GM18519 (cell line): Measurements from ENCODE around the gene SLC2A6.

Source experiments
- ATAC-seq: cut with Tn5 transposase; IDR thresholded peaks from one replicate; pipeline ENCODE4 v1.9.1; 2021; ENCODE audit warnings: mild to moderate bottlenecking, moderate library complexity; ENCODE audit not compliant: unreplicated experiment, low FRiP score

Gene SLC2A6

DNA sequence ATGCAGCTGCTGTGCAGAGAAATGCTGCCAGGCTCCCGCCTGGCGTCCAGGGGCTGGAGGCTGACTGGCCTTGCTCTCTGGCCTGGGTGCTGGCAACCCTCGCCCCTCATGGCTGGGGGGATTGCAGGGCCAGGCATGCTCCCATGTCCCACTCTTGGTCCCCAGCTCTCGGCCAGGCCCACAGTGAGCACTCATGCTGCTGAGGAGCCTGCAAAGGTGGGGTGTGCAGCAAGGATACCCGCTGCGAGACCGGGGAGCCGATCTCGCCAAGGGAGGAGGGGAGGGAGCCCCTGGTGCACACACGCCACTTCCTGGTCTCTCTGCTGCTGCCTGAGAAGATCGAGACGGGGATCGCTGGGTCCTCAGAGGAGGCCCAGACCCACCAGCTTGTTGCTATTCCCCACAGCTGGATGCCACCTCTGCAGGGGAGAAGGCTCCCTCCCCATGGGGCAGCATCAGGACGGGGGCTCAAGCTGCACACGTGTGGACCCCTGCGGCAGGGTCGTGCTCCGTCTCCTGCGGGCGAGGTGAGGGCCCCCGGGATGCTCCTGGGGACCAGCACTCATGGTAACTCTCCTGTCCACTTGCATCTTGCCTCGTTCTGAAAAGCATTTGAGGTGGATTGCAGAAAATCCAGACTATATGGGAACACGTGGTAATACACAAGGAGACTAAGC lies 33.5 kb downstream of the SLC2A6 start:
- no peak for ATAC-seq

DNA sequence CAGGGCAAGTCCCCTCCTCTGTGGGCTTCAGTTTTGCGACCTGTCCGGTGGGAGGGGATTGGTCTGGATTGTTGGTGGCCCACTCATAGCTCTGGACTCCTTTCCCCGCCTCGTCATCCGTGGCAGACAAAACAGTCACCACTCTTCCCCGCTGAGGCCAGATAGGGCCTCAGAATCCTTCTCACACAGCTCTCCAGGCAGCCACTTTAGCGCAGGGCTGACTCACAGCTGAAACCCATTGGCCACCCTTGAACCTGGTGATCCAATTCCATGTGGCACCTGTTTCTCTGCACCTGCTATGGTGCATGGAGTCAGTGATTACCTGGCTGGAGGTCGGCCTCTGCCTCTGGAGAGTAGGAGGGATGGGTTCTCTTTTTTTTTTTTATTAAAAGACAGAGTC lies 34.9 kb downstream of the SLC2A6 start:
- ATAC-seq: no peak

DNA sequence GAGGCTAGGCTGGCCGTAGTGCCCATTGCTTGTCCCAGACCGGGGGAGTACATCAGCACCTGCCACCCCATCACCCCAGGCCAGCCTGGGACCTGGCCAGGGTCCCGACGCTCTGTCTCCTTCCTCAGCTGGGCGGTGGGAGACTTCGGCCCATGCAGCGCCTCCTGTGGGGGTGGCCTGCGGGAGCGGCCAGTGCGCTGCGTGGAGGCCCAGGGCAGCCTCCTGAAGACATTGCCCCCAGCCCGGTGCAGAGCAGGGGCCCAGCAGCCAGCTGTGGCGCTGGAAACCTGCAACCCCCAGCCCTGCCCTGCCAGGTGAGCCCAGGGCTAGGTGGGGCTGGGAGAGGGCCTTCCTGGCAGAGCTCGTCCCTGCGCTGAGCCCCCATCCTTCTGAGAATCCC lies 35.7 kb downstream of the SLC2A6 start:
- ATAC-seq: no peak

DNA sequence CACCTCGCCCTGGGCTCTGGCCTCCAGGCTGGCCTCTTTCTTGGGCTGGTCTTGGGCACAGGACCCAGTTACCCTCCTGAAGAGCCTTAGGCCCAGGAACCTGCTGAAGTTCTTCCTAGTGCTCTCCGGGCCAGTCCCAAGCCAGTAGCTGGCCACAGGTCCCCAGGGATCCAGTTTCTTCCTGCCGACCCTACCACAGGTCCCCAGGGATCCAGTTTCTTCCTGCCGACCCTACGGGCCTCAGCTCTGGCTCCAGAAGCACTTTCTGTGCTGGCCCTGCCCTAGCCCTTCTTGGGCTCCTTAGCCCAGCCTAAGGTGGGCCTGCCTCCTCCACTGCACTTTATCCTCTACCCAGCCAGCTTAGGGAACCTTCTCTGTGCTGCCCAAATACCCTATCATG lies 37.3 kb downstream of the SLC2A6 start:
- no peak for ATAC-seq

DNA sequence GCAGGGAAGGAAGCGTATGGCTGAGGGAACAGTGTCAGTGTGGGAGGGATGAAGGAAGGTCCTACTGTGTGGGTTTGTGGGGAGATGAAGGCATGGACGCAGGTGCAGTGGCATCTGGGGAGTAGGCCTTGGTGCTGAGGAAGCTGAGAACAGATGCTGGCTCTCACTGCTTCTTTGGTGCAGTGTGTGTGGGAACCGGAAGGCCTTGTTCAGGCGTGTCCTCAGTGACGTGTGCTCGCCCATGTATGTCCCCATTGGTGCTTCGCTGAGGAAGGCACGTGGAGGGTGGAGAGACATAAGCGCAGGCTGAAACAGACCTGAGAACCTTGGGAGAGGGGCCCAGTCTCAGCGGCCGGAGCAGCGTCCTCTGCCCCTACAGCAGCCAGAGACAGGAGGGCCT lies 38.0 kb downstream of the SLC2A6 start:
- no peak for ATAC-seq

DNA sequence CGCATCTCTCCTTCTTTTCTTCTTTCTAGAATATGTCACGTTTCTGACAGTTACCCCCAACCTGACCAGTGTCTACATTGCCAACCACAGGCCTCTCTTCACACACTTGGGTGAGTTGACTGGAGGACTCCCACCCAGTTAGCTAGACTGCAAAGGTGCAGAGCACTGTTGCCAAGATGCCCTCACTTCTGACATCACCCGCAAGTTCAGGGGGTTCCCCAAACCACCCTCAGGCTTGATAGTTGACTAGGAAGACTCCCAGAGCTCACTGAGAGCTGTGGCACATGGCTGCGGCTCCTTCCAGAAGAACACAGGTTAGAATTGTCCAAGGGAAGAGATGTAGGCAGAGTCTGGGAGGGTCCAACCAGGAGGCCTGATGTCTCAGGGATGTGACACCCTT lies 39.6 kb downstream of the SLC2A6 start:
- no peak for ATAC-seq

DNA sequence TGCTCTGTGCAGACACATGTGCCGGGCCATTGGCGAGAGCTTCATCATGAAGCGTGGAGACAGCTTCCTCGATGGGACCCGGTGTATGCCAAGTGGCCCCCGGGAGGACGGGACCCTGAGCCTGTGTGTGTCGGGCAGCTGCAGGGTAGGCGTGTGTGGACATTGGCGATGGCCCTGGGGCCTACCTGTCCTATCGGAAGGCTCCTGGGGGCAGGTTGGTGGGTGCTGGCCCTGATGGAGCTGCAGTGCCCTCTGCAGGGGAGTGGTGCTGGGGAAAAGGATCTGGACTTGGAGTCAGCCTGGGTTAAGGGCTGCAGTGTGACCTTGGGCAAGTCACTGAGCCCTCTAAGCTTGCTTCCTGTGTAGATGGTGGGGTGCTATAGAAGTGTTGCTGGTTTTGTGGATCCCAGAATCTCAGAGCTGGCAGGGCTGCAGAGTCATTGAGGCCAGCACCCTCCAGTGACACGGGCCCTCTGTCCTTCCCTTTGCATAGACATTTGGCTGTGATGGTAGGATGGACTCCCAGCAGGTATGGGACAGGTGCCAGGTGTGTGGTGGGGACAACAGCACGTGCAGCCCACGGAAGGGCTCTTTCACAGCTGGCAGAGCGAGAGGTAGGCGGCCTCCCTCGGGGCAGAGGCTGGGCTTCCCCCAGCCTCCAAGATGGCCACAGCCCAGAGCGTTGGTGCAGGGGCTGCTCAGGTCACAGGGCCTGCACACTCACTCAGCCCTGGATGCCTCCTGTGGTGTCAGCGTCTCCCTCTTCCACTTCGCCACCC lies 41.0 kb downstream of the SLC2A6 start:
- no peak for ATAC-seq

DNA sequence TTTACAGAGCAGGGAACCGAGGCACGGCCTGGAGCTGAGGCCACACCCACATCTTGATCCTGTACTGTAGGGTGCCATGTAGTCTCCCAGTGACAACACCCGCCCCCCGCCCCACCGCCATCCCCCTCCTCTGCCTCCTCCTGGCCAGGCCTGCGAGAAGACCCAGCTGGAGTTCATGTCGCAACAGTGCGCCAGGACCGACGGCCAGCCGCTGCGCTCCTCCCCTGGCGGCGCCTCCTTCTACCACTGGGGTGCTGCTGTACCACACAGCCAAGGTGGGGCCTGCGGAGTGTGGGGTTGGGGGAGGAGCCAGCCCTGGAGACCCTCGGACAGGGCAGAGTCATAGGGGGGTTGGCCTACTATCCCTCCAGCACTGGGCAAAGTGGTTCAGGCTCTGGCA lies 42.2 kb downstream of the SLC2A6 start:
- no peak for ATAC-seq

DNA sequence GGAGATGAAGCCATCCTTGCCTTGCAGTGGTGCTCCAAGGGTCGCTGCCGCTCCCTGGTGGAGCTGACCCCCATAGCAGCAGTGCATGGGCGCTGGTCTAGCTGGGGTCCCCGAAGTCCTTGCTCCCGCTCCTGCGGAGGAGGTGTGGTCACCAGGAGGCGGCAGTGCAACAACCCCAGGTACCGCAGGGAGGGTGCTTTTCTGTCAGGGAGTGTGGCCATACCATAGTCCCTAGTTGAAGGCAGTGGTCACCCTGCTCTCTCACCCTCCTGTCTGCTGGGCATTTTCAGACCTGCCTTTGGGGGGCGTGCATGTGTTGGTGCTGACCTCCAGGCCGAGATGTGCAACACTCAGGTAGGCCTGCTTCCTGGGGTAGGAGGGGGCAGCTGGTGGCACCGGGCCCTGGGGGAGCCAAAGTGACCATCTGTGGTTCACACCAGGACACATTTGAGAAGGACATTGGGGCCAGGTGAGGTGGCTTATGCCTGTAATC lies 45.5 kb downstream of the SLC2A6 start:
- ATAC-seq: no peak

DNA sequence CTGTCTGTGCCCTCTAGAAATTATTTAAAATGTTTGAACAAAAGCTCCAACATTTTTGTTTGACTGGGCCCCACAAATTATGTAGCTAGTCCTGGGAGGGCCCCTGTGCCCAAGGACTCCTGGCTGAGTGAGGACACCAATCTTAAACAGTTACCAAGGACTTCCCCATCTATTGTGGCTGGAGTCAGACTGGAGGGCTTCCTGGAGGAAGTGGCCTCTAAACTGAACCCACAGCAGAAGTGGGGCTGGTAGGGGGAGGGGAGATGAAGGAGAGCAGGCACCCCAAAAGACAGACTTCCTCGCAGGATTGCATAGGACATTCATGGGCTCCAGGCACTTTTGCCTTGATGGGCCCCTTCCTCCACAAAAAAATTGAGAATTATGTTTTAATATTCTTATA lies 48.7 kb downstream of the SLC2A6 start:
- no peak for ATAC-seq

DNA sequence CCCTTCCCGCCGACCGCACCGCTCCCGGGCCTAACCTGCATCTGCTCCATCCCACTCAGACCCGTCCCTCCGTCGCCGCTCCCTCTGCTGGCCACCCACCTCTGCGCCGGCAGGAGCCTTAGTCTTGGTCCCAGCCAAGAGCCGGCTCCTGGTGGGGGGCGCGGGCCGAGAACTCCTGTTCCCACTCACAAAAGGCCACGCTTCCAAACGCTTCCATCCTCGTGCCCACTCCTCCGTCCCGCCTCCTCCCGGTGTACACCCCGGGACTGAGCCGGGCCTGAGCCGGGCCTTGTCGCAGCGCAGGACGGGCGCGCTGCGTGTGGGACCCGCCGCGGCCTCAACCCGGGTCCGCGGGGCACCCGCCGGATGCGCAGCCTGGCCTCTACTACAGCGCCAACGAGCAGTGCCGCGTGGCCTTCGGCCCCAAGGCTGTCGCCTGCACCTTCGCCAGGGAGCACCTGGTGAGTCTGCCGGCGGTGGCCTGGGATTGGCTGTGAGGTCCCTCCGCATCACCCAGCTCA lies 49.2 kb downstream of the SLC2A6 start:
- no peak for ATAC-seq

DNA sequence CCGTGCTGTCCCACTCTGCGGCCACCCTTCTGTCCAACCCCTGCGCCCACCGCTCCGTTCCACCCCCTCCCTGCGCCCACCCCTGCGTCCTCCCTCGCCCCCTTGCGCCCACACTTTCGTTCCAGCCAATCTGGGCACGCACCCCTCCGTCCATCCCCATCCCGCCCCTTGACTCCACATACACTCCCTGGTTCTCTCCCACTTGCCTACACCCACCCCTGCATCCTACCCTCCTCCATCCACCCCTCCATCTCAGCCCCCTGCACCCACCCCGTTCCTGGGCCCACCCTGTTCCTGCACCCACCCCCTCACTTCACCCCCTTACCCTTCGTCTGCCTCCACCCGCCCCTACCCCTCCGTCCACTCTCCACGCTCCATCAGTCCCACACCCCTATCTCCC lies 49.7 kb downstream of the SLC2A6 start:
- ATAC-seq: no peak

DNA sequence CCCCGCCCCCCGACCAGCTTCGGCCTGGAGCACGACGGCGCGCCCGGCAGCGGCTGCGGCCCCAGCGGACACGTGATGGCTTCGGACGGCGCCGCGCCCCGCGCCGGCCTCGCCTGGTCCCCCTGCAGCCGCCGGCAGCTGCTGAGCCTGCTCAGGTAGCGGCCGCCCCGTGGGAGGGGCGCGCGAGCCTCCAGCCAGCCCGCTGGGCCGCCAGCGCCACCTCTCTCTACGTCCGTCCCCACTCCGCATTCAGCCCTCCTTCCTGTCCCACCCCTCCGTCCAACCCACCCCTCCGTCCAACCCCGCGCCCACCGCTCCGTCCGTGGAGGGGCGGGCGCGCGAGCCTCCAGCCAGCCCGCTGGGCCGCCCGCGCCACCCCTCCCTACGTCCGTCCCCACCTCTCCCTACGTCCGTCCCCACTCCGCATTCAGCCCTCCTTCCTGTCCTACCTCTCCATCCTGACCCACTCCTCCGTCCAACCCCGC lies 50.2 kb downstream of the SLC2A6 start:
- no peak for ATAC-seq

DNA sequence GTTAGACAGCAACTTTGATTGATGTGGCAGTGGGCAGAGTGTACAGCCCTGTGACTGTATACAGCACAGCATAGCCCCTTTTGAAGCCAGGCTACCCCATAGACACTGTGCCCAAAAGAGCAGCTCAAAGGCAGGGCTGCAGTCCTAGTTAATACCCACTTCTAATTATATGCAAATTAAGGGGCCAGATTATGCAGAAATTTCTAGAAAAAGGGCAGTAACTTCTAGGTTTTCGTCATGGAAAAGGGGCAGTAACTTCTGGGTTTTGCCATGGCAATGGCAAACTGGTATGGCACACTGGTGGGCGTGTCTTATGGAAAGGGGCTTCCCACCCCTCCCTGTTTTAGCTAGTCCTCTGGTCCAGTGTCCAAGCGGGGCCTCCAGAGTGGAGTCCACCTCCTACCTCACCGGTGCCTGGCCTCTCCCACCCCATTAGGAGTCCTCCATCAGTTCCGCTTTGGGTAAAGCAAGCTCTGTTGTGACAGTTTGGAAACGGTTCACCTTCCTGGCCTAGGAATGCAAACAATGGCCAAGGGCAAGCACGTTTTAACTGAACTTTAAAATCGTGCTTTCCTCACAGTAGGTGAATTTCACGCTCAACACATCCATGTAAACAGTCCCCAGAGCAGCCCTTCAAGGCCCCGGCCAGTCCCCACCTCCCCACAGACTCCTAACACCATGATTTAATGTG lies 51.1 kb downstream of the SLC2A6 start:
- no peak for ATAC-seq

DNA sequence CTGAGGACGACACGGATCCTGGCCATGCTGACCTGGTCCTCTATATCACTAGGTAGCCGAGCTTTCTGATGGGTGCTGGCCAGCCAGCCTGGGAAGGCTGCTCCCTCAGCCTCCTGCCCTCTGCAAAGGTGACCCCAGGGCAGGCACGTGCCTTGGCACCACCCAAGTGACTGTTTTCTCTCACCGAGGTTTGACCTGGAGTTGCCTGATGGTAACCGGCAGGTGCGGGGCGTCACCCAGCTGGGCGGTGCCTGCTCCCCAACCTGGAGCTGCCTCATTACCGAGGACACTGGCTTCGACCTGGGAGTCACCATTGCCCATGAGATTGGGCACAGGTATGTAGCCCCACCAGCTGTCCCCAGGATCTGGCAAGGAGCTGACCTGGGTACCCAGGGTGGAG lies 52.9 kb downstream of the SLC2A6 start:
- no peak for ATAC-seq

DNA sequence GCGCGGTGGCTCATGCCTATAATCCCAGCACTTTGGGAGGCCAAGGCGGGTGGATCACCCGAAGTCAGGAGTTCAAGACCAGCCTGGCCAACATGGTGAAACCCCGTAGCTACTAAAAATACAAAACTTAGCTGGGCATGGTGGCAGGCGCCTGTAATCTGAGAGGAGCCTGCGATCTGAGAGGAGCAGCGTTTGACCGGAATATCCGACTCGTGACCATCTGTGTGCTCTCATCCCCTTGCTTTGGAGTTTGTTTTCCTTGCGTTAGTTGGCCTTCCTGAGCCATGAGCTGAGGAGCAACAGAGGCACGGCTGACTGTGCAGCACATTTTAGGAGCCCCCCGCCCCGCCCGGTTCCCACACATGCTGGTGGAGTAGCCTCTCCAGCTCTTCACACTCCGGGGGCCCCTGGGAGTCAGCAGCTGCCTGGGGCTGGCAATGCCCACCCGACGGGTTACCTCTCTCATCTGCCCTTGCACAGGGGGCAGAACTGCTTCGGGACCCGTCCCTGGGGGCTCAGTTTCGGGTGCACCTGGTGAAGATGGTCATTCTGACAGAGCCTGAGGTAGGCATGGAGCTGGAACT lies 53.8 kb downstream of the SLC2A6 start:
- no peak for ATAC-seq

DNA sequence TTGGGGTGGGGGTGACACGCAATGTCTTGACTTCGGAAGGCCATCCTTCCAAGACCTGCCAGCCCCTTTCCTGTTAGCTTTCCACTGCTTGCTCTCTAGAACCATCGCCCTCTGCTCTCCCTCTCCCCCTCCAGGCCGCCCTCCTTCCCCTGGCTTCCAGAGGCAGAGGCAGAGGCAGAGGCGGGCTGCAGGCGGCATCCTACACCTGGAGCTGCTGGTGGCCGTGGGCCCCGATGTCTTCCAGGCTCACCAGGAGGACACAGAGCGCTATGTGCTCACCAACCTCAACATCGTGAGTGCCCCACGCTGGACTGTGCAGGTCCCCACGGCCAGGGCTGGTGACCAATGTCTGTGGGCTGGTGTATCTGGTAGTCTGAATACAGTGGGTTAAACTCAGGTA lies 54.7 kb downstream of the SLC2A6 start:
- no peak for ATAC-seq

DNA sequence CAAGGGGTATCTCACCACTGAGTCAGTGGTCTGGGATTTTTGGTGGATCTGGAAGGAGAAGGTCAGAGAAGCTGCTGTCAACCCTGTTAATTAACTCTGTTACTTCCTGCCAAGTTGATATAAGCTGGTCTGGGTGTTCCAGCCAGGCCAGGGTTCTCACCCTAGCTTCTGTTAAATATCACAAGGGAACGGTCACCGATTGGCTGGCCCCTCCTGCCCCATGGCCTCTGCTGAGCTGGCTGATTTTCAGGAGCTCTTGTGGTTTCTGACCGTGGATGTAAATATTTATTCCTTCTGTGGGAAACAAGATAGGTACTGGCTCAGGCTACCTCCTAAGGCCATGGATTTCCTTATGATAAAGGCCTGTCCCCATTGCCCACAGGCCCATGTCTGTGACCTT lies 55.7 kb downstream of the SLC2A6 start:
- no peak for ATAC-seq

DNA sequence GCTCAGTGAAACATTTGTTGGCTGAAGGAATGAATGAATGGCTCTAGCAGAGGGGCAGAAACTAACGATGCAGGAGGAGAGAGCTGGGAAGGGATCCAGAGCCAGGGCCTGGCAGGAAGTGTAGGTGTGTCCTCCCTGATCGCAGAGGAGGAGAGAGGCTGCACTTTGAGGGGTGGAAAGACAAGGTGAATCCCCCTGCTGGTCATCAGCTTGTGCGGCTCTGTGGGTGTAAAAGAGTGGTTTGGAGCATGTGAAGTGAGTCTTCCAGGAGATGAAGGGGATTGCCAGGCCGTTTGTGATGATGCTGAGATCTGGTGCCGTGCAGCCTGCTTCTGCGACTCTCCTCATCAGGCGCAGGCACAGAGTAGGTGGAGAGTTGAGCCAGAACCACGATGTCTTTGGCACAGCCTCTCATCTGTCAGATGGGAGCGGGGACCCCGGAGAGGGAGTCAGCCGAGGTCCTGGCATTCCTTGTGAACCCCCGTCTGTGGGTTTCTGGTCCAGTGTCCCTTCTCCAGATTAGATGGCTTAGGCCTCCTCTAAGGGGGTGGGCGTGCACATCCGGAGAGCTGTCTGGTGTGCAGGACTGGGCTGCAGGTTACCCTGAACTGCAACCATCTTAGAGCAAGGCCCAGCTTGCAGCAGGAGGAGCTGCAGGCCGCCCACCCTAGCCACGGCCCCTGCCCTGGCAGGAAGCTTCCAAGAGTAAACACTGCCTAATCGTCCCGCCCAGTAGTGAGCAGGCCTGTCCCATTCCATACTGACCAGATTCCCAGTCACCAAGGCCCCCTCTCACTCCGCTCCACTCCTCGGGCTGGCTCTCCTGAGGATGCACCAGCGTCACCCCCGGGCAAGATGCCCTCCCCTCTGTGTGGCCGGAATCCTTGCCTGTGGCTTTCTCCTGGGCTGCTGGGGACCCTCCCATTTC lies 57.0 kb downstream of the SLC2A6 start, which contains the start of gene ADAMTS13:
TSS of gene ADAMTS13 (plus strand) at position 753 of the 928 bp plus-strand sequence. CDS start at position 830, 77 bp downstream.
- ATAC-seq: no peak
